Liver (tissue), 9 donors: ENCODE data around the gene LAMA2. TPM values are rescaled to one million over a fixed set of nuclear protein-coding genes. Genes with fewer than 3 reads are reported as not detected.
"Not testable (repeated sequence)": the region's sequence is repeated elsewhere in the genome, so short reads cannot be mapped to it uniquely, and the experiment has no call there.

ENCODE experiments used
- DNase-seq: peaks from one replicate; pipeline ENCODE4 v3.0.0-alpha.2; 2017; ENCODE audit warnings: low spot score
- H3K27ac ChIP-seq, 2 donors: one replicate each; pipeline ENCODE4 v1.7.0; 2013; ENCODE audit warnings: inconsistent platforms in 2 of 2, low read length in 2 of 2, control low read depth in 1 of 2, low read depth in 1 of 2, mild to moderate bottlenecking in 1 of 2
- H3K27me3 ChIP-seq, 4 donors: one replicate each; pipeline versions ENCODE4 v1.6.1 to v1.7.0; 2013; ENCODE audit warnings: low read length in 3 of 4, inconsistent platforms in 1 of 4, mild to moderate bottlenecking in 1 of 4, moderate library complexity in 1 of 4; ENCODE audit not compliant: control insufficient read depth in 4 of 4, insufficient read depth in 4 of 4
- H3K36me3 ChIP-seq, 4 donors: one replicate each; pipeline versions ENCODE4 v1.6.1 to v1.7.0; 2013; ENCODE audit warnings: low read length in 3 of 4, mild to moderate bottlenecking in 3 of 4, low read depth in 1 of 4, moderate library complexity in 1 of 4; ENCODE audit not compliant: control insufficient read depth in 4 of 4, insufficient read depth in 3 of 4
- H3K4me1 ChIP-seq, 4 donors: one replicate each; pipeline versions ENCODE4 v1.6.1 to v1.7.0; 2013; ENCODE audit warnings: low read length in 3 of 4, mild to moderate bottlenecking in 3 of 4, moderate library complexity in 1 of 4; ENCODE audit not compliant: control insufficient read depth in 4 of 4, insufficient read depth in 4 of 4
- H3K4me3 ChIP-seq, 3 donors: one replicate each; pipeline versions ENCODE4 v1.6.1 to v1.7.0; 2013; ENCODE audit warnings: low read length in 3 of 3, control low read depth in 1 of 3, low read depth in 1 of 3, mild to moderate bottlenecking in 1 of 3
- H3K9ac ChIP-seq, 2 donors: one replicate each; pipeline ENCODE4 v1.7.0; 2013; ENCODE audit warnings: low read length in 2 of 2, mild to moderate bottlenecking in 2 of 2, moderate library complexity in 2 of 2, control low read depth in 1 of 2, low read depth in 1 of 2
- H3K9me3 ChIP-seq, 4 donors: one replicate each; pipeline versions ENCODE4 v1.6.1 to v1.7.0; 2013; ENCODE audit warnings: low read length in 3 of 4; ENCODE audit not compliant: control insufficient read depth in 4 of 4
- CTCF ChIP-seq: fragments of 150-350 bp; IDR thresholded peaks from 2 replicates; pipeline ENCODE4 v1.5.1; 2017; ENCODE audit warnings: improper control_type of control experiment, low read depth, low read length; ENCODE audit not compliant: missing input control
- EGR1 ChIP-seq, 2 donors: IDR thresholded peaks; 2 replicates each; pipeline ENCODE4 v1.6.1; 2016 to 2018; ENCODE audit warnings: antibody characterized with exemption in 2 of 2, low read depth in 2 of 2
- FOXA1 ChIP-seq: IDR thresholded peaks from 2 replicates; pipeline ENCODE4 v1.6.1; 2016; ENCODE audit warnings: antibody characterized with exemption
- FOXA2 ChIP-seq: IDR thresholded peaks from 2 replicates; pipeline ENCODE4 v1.6.1; 2016; ENCODE audit warnings: antibody characterized with exemption
- HNF4A ChIP-seq, 2 donors: conservative IDR thresholded peaks; 2 replicates each; pipeline ENCODE4 v1.6.1; 2016; ENCODE audit warnings: antibody characterized with exemption in 2 of 2, mild to moderate bottlenecking in 2 of 2
- NR2F2 ChIP-seq: IDR thresholded peaks from 2 replicates; pipeline ENCODE4 v1.6.1; 2016; ENCODE audit warnings: antibody characterized with exemption
- RAD21 ChIP-seq, 2 donors: IDR thresholded peaks; 2 replicates each; pipeline ENCODE4 v1.6.1; 2016; ENCODE audit warnings: antibody characterized with exemption in 2 of 2, mild to moderate bottlenecking in 2 of 2
- REST ChIP-seq: IDR thresholded peaks from 2 replicates; pipeline ENCODE4 v1.6.1; 2016; ENCODE audit warnings: antibody characterized with exemption, mild to moderate bottlenecking
- RXRA ChIP-seq, 2 donors: IDR thresholded peaks; 2 replicates each; pipeline ENCODE4 v1.6.1; 2017 to 2018; ENCODE audit warnings: antibody characterized with exemption in 2 of 2, mild to moderate bottlenecking in 1 of 2
- TAF1 ChIP-seq: conservative IDR thresholded peaks from 2 replicates; pipeline ENCODE4 v1.6.1; 2016; ENCODE audit warnings: antibody characterized with exemption, mild to moderate bottlenecking
- YY1 ChIP-seq: IDR thresholded peaks from 2 replicates; pipeline ENCODE4 v1.6.1; 2016; ENCODE audit warnings: antibody characterized with exemption, mild to moderate bottlenecking
- WGBS: extraction: QIAGEN DNeasy Blood & Tissue Kit; methylation state at CpG from one replicate; pipeline ENCODE4 v1.1.7; 2013; 5-methylcytosine and 5-hydroxymethylcytosine counted together
- polyA plus RNA-seq, 2 donors: library from polyadenylated mRNA; stranded (reverse) in 1 of 2; unstranded in 1 of 2; fragments of 200-250 nt in 1 of 2; fragments of >200 nt in 1 of 2; fragmentation: Nextera tagmentation in 1 of 2; extraction: Ambion mirVana in 1 of 2; gene quantifications; one replicate each; pipeline versions ENCODE4 v1.2.1 to v1.2.3, GENCODE V29; 2013 to 2015
- total RNA-seq, 2 donors: library from RNA; depleted of rRNA; stranded (reverse); fragments of >200 nt; gene quantifications; one replicate each; pipeline ENCODE4 v1.2.3, GENCODE V29; 2014
- TF ChIP-seq, protein P1 (sequence below): IDR thresholded peaks from 2 replicates; pipeline ENCODE4 v1.6.1; 2016; ENCODE audit warnings: antibody characterized with exemption
- TF ChIP-seq, protein P2 (sequence below): IDR thresholded peaks from 2 replicates; pipeline ENCODE4 v1.6.1; 2016; ENCODE audit warnings: antibody characterized with exemption
- TF ChIP-seq, protein P3 (sequence below): IDR thresholded peaks from 2 replicates; pipeline ENCODE4 v1.6.1; 2016; ENCODE audit warnings: antibody characterized with exemption
- donor health status: healthy.
- donor health status: healthy.
- donor health status: healthy.
- donor health status: healthy.
- donor health status: healthy.

The LAMA2 gene
- total and polyA plus RNA-seq, 4 donors, result 1.3 to 17.0 (median 3.0) TPM

DNA sequence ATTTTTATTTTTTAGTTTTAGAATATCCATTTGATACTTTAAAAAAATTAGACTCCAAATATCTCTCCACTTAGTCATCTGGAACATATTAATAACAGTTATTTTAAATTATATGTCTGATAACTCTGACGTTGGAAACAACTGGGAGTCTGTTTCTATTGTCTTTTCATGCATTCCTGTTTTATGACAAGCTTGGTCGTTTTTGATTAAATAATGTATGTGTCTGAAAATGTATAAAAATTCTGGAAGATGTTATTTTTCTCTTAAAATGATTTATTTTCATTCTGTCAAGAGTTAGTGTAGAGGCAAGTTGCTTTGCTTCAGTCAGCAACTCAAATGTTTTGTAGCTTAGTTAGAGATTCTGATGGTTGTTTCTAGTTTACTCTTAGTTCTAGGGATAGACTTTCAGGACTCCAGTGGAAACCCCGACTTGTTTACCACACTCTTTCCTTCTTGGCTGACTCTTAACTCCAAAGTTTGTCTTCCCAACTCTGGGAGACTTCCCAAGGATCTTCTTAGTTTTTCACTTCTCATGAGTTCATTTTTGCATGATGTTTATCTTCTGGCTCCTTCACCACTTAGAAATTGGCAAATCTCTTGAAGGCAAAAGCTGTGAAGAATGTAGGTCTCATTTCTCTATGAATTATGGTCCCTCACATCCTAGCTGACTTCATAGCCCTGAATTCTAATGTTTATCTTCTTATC lies 190.9 kb downstream of the LAMA2 start:
- no peak for TF ChIP-seq FOXA2
- no peak for TF ChIP-seq RXRA (IDR thresholded peaks at IDR 0.05)
- TF ChIP-seq, protein P1, sequence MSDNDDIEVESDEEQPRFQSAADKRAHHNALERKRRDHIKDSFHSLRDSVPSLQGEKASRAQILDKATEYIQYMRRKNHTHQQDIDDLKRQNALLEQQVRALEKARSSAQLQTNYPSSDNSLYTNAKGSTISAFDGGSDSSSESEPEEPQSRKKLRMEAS, result no peak
- no peak for TF ChIP-seq YY1
- no peak for TF ChIP-seq CTCF
- no peak for TF ChIP-seq EGR1 (IDR thresholded peaks at IDR 0.05; ENCODE audit: low read depth in 2 of 2)
- no peak for TF ChIP-seq NR2F2
- TF ChIP-seq RAD21 (IDR thresholded peaks at IDR 0.05), result no peak
- no peak for TF ChIP-seq REST
- TF ChIP-seq, protein P2, sequence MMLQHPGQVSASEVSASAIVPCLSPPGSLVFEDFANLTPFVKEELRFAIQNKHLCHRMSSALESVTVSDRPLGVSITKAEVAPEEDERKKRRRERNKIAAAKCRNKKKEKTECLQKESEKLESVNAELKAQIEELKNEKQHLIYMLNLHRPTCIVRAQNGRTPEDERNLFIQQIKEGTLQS, result no peak
- TF ChIP-seq HNF4A (conservative IDR thresholded peaks at IDR 0.05), result no peak
- TF ChIP-seq FOXA1, result no peak
- TF ChIP-seq, protein P3, sequence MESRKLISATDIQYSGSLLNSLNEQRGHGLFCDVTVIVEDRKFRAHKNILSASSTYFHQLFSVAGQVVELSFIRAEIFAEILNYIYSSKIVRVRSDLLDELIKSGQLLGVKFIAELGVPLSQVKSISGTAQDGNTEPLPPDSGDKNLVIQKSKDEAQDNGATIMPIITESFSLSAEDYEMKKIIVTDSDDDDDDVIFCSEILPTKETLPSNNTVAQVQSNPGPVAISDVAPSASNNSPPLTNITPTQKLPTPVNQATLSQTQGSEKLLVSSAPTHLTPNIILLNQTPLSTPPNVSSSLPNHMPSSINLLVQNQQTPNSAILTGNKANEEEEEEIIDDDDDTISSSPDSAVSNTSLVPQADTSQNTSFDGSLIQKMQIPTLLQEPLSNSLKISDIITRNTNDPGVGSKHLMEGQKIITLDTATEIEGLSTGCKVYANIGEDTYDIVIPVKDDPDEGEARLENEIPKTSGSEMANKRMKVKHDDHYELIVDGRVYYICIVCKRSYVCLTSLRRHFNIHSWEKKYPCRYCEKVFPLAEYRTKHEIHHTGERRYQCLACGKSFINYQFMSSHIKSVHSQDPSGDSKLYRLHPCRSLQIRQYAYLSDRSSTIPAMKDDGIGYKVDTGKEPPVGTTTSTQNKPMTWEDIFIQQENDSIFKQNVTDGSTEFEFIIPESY, result no peak
- WGBS, result 43% methylated on average over 3 of the region's 3 CpGs
- no peak overlapping the region for H3K9ac ChIP-seq
- H3K4me1 ChIP-seq, result no peaks in the 10 kb centered on the region
- no peaks in the 10 kb centered on the region for H3K9me3 ChIP-seq
- no peak for DNase-seq
- no peak overlapping the region for H3K27ac ChIP-seq
- H3K36me3 ChIP-seq, result no peaks in the 10 kb centered on the region
- peaks cover 0 to 3% (median 0%) of the 10 kb centered on the region in 4 donors for H3K27me3 ChIP-seq
- no peak overlapping the region for H3K4me3 ChIP-seq

DNA sequence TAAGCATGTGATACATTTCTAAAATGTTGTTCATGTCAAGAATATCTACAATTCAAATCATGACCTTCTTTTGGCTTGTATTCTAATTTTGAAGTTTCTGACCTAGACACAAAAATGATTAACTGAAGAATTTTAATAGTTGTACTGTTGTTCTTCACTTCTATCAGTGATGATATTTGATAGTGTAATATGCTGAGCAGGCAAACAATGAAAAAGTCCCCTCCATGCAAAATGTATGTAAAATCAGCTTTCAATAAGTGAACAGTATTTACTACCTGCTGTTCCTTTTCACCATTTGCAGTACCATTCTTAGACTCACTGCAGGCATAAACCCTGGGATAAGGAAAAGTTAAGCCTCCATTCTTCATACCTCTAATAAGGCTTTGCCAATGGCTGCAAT lies 201.5 kb downstream of the LAMA2 start:
- DNase-seq, result no peak
- Histone ChIP-seq H3K9ac (no peak overlapping the region), H3K9me3 (no peaks in the 10 kb centered on the region), H3K4me1 (no peaks in the 10 kb centered on the region), H3K4me3 (no peak overlapping the region), H3K36me3 (no peaks in the 10 kb centered on the region), H3K27me3 (peaks cover 0 to 3% (median 0%) of the 10 kb centered on the region in 4 donors), H3K27ac (no peak overlapping the region)
- TF ChIP-seq, protein P2, result no peak
- TF ChIP-seq, protein P1, result no peak
- TF ChIP-seq TAF1, result no peak
- no peak for TF ChIP-seq FOXA1
- no peak for TF ChIP-seq NR2F2
- TF ChIP-seq YY1, result no peak
- no peak for TF ChIP-seq EGR1 (IDR thresholded peaks at IDR 0.05; ENCODE audit: low read depth in 2 of 2)
- TF ChIP-seq RAD21 (IDR thresholded peaks at IDR 0.05), result no peak
- TF ChIP-seq, protein P3, result no peak
- TF ChIP-seq FOXA2, result no peak
- TF ChIP-seq HNF4A (conservative IDR thresholded peaks at IDR 0.05), result no peak
- no peak for TF ChIP-seq RXRA (IDR thresholded peaks at IDR 0.05)

DNA sequence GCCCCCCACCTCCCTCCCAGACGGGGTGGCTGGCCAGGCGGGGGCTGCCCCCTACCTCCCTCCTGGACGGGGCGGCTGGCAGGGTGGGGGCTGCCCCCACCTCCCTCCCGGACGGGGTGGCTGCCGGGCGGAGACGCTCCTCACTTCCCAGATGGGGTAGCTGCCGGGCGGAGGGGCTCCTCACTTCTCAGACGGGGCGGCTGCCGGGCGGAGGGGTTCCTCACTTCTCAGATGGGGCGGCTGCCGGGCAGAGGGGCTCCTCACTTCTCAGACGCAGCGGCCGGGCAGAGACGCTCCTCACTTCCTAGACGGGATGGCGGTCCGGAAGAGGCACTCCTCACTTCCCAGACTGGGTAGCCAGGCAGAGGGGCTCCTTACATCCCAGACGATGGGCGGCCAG lies 205.5 kb downstream of the LAMA2 start:
- not testable (repeated sequence) for H3K9me3 ChIP-seq, H3K27ac ChIP-seq, H3K36me3 ChIP-seq, DNase-seq, H3K4me3 ChIP-seq, H3K4me1 ChIP-seq, H3K9ac ChIP-seq, H3K27me3 ChIP-seq
- 93% methylated on average over 25 of the region's 26 CpGs for WGBS
